ENCODE results near the gene BSDC1. TPM values are rescaled to one million over a fixed set of nuclear protein-coding genes. Genes with fewer than 3 reads are reported as not detected.

BSDC1 gene
- total RNA-seq, 1 experiment from 2014 or later: 64.9 TPM

GRCh38 chr1:32321712-32322291 is 72.4 kb downstream of the BSDC1 start:
- ChIA-PET POLR2A (interaction anchor here (0.6 kb wide), 2 partner anchors 82 to 329 kb away, joined by 3 to 4 read pairs; partner anchors contain the start of gene RBBP4), CTCF (interaction anchor here (0.6 kb wide), 1 partner anchor 800 kb away, joined by 4 read pairs; no protein-coding TSS in a partner anchor)
- ATAC-seq: peak; percentile 72
- H3K27me3 ChIP-seq (ENCODE audit: control insufficient read depth, insufficient read depth, low read length): no peaks in the 10 kb centered on the region
- H3K4me3 ChIP-seq (ENCODE audit: low read depth in 2 of 2, low read length in 2 of 2): no peak overlapping the region
- BruUV-seq (replicated peaks): no TSS peak
- no peak overlapping the region for H3K27ac ChIP-seq (ENCODE audit: low read length)
- intact Hi-C loops (cut with micrococcal nuclease; ENCODE audit: unreplicated experiment) (no loop called here), in situ Hi-C loops (cut with HindIII; ENCODE audit: low pct_unique_long_range_greater_than_20kb, low sequenced_read_pairs) (no loop called here)
- H3K36me3 ChIP-seq (ENCODE audit: control insufficient read depth, insufficient read depth, low read length): peaks cover 26% of the 10 kb centered on the region
- H3K4me1 ChIP-seq (ENCODE audit: control insufficient read depth, insufficient read depth, low read length): no peaks in the 10 kb centered on the region
- TF ChIP-seq SIN3A (IDR thresholded peaks at IDR 0.05; ENCODE audit: borderline replicate concordance, insufficient read depth, low read depth, low read length): no peak
- TF ChIP-seq TCF7L2 (IDR thresholded peaks at IDR 0.05; ENCODE audit: low read depth, low read length): no peak
- no peak for TF ChIP-seq CTCF (IDR thresholded peaks at IDR 0.05)
- TF ChIP-seq REST (IDR thresholded peaks at IDR 0.05; ENCODE audit: insufficient read depth in 1 of 2, low read depth in 2 of 2, low read length in 1 of 2): no peak
- TF ChIP-seq POLR2AphosphoS5 (IDR thresholded peaks at IDR 0.05; ENCODE audit: low read depth, low read length): no peak
- no peaks in the 10 kb centered on the region for H3K9me3 ChIP-seq (ENCODE audit: control insufficient read depth, insufficient read depth, low read depth, low read length)
- peak; percentile 25 for DNase-seq (ENCODE audit: low read depth, low spot score)

DNA sequence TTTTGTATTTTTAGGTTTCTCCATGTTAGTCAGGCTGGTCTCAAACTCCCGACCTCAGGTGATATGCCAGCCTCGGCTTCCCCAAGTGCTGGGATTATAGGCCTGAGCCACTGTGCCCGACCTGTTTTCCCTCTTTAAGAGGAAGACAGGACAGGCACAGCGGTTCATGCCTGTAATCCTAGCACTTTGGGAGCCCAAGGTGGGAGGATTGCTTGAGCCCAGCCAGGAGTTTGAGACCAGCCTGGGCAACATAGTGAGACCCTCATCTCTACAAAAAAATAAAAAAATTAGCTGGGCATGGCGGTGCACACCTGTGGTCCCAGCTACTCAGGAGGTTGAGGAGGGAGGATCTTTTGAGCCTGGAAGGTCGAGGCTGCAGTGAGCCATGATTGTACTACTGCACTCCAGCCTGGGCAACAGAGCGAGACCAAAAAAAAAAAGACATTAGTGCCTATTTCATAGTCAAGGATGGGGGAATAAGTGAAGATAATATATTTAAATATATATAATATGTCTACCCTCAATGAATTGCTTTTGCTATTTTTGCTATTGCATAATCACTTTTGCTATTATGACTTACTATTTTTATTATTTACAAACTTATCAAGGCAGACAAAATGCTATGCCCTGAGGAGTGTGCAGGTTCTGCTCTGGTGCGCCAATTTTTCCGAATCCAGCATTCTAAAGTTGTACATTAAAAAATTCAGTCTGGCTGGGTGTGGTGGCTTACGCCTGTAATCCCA is 75.9 kb downstream of the BSDC1 start:
- intact Hi-C loops (cut with micrococcal nuclease; ENCODE audit: unreplicated experiment): no loop called here
- CTCF ChIA-PET: no interaction called here
- BruUV-seq (replicated peaks): no TSS peak

More for the DNA sequence above, 75.9 kb downstream of the BSDC1 start:
- Histone ChIP-seq H3K36me3 (ENCODE audit: control insufficient read depth, insufficient read depth, low read length) (peaks cover 11% of the 10 kb centered on the region), H3K9me3 (ENCODE audit: control insufficient read depth, insufficient read depth, low read depth, low read length) (no peaks in the 10 kb centered on the region), H3K4me3 (ENCODE audit: low read depth in 2 of 2, low read length in 2 of 2) (no peak overlapping the region), H3K4me1 (ENCODE audit: control insufficient read depth, insufficient read depth, low read length) (peaks cover 4% of the 10 kb centered on the region; the same call in 1 of the 2 replicates), H3K27ac (ENCODE audit: low read length) (no peak overlapping the region), H3K27me3 (ENCODE audit: control insufficient read depth, insufficient read depth, low read length) (no peaks in the 10 kb centered on the region)
- ATAC-seq (no peak), DNase-seq (ENCODE audit: low read depth, low spot score) (no peak)
- in situ Hi-C loops (cut with HindIII; ENCODE audit: low pct_unique_long_range_greater_than_20kb, low sequenced_read_pairs): no loop called here
- POLR2A ChIA-PET: no interaction called here
- TF ChIP-seq REST (IDR thresholded peaks at IDR 0.05; ENCODE audit: insufficient read depth in 1 of 2, low read depth in 2 of 2, low read length in 1 of 2): no peak
- no peak for TF ChIP-seq SIN3A (IDR thresholded peaks at IDR 0.05; ENCODE audit: borderline replicate concordance, insufficient read depth, low read depth, low read length)
- TF ChIP-seq CTCF (IDR thresholded peaks at IDR 0.05): no peak
- TF ChIP-seq POLR2AphosphoS5 (IDR thresholded peaks at IDR 0.05; ENCODE audit: low read depth, low read length): no peak
- no peak for TF ChIP-seq TCF7L2 (IDR thresholded peaks at IDR 0.05; ENCODE audit: low read depth, low read length)
